ENCODE data around the gene ASTN2. TPM values are rescaled to one million over a fixed set of nuclear protein-coding genes. Genes with fewer than 3 reads are reported as not detected.

Gene ASTN2
- total and polyA plus RNA-seq, 2 experiments from 2014 or later = 7.0 to 24.6 TPM

DNA sequence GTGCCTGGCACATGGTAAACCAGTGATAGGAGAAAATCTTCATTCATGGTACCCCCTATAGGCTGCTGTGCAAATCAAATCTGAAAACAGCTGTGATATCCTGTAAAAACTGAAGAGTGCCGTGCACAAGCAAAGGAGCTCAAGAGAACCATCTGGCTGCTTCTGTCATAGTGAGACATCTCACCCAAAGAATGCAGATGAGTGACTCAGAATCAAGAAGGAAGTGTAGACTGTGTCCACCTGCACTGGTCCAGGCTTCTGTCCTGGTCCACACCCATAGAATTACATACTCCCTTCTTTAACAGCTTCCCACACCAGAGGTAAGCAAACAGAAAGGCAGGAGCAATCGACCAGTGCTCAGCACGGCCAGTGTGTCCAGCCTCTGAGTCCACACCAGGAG is 195.9 kb downstream of the ASTN2 start (continued):
- TF ChIP-seq, protein P1, sequence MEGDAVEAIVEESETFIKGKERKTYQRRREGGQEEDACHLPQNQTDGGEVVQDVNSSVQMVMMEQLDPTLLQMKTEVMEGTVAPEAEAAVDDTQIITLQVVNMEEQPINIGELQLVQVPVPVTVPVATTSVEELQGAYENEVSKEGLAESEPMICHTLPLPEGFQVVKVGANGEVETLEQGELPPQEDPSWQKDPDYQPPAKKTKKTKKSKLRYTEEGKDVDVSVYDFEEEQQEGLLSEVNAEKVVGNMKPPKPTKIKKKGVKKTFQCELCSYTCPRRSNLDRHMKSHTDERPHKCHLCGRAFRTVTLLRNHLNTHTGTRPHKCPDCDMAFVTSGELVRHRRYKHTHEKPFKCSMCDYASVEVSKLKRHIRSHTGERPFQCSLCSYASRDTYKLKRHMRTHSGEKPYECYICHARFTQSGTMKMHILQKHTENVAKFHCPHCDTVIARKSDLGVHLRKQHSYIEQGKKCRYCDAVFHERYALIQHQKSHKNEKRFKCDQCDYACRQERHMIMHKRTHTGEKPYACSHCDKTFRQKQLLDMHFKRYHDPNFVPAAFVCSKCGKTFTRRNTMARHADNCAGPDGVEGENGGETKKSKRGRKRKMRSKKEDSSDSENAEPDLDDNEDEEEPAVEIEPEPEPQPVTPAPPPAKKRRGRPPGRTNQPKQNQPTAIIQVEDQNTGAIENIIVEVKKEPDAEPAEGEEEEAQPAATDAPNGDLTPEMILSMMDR (conservative IDR thresholded peaks at IDR 0.05; ENCODE audit: low read depth in 2 of 2) = no peak
- no peak for TF ChIP-seq JUNB (IDR thresholded peaks at IDR 0.05; ENCODE audit: unreplicated experiment)
- no peak for TF ChIP-seq EZH2phosphoT487 (IDR thresholded peaks at IDR 0.05; ENCODE audit: unreplicated experiment)

DNA sequence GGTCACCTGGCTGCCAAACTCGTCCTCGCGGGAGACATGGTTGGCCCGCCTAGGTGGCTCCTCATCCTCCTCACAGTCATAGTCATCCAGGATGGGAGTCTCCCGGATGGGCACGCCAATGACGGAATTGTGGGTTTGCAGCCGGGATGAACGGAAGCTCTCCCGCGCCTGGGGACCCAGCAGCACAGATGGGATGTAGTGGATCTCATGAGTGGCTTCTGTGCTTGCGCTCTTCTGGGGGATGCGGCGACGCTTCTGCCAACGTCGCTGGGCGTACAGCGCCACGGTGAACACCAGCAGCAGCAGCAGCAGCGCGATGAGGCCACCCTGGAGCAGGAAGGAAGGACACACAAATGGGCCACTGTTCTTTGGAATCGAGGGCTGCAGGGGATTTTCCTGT is 200.4 kb downstream of the ASTN2 start:
- Histone ChIP-seq H3K79me2 (replicated peaks; ENCODE audit: insufficient read depth) (peaks cover 5% of the 10 kb centered on the region; the same call in 1 of the 2 replicates), H3K4me3 (no peak overlapping the region), H3K27me3 (ENCODE audit: insufficient read depth) (no peaks in the 10 kb centered on the region), H3K9me2 (ENCODE audit: insufficient read depth) (no peaks in the 10 kb centered on the region), H3K4me2 (no peak overlapping the region), H2AFZ (no peak overlapping the region), H4K20me1 (replicated peaks; ENCODE audit: insufficient read depth) (no peaks in the 10 kb centered on the region), H3F3A (replicated peaks; ENCODE audit: low read depth) (no peaks in the 10 kb centered on the region), H3K27ac (ENCODE audit: low read depth) (no peak overlapping the region), H3K4me1 (ENCODE audit: insufficient read depth) (no peaks in the 10 kb centered on the region), H3K36me3 (ENCODE audit: insufficient read depth) (no peaks in the 10 kb centered on the region)
- DNase-seq (ENCODE audit: low spot score) (no peak), ATAC-seq (no peak)
- H3K27me3 Mint-ChIP-seq (ENCODE audit: insufficient read depth, low read depth, poor library complexity) = no peaks in the 10 kb centered on the region
- no peak overlapping the region for H3K27ac Mint-ChIP-seq
- no peaks in the 10 kb centered on the region for H3K36me3 Mint-ChIP-seq (ENCODE audit: low read depth)
- no peak overlapping the region for H3K4me3 Mint-ChIP-seq
- H3K9me3 Mint-ChIP-seq = no peaks in the 10 kb centered on the region; the same call in 2 of the 3 replicates
- H3K4me1 Mint-ChIP-seq = peaks cover 13% of the 10 kb centered on the region
- TF ChIP-seq CREB1 (CRISPR knock-in tag; IDR thresholded peaks at IDR 0.05; ENCODE audit: low read depth) (no peak), POLR2AphosphoS5 (IDR thresholded peaks at IDR 0.05; ENCODE audit: low read depth) (no peak), ZNF331 (CRISPR knock-in tag; IDR thresholded peaks at IDR 0.05; ENCODE audit: low read depth) (no peak), NANOG (IDR thresholded peaks at IDR 0.05; ENCODE audit: borderline replicate concordance) (no peak), ZNF114 (CRISPR knock-in tag; IDR thresholded peaks at IDR 0.05) (no peak), JUNB (IDR thresholded peaks at IDR 0.05; ENCODE audit: unreplicated experiment) (no peak)
- TF ChIP-seq, protein P1 (conservative IDR thresholded peaks at IDR 0.05; ENCODE audit: low read depth in 2 of 2) = no peak
- TF ChIP-seq, protein P2, sequence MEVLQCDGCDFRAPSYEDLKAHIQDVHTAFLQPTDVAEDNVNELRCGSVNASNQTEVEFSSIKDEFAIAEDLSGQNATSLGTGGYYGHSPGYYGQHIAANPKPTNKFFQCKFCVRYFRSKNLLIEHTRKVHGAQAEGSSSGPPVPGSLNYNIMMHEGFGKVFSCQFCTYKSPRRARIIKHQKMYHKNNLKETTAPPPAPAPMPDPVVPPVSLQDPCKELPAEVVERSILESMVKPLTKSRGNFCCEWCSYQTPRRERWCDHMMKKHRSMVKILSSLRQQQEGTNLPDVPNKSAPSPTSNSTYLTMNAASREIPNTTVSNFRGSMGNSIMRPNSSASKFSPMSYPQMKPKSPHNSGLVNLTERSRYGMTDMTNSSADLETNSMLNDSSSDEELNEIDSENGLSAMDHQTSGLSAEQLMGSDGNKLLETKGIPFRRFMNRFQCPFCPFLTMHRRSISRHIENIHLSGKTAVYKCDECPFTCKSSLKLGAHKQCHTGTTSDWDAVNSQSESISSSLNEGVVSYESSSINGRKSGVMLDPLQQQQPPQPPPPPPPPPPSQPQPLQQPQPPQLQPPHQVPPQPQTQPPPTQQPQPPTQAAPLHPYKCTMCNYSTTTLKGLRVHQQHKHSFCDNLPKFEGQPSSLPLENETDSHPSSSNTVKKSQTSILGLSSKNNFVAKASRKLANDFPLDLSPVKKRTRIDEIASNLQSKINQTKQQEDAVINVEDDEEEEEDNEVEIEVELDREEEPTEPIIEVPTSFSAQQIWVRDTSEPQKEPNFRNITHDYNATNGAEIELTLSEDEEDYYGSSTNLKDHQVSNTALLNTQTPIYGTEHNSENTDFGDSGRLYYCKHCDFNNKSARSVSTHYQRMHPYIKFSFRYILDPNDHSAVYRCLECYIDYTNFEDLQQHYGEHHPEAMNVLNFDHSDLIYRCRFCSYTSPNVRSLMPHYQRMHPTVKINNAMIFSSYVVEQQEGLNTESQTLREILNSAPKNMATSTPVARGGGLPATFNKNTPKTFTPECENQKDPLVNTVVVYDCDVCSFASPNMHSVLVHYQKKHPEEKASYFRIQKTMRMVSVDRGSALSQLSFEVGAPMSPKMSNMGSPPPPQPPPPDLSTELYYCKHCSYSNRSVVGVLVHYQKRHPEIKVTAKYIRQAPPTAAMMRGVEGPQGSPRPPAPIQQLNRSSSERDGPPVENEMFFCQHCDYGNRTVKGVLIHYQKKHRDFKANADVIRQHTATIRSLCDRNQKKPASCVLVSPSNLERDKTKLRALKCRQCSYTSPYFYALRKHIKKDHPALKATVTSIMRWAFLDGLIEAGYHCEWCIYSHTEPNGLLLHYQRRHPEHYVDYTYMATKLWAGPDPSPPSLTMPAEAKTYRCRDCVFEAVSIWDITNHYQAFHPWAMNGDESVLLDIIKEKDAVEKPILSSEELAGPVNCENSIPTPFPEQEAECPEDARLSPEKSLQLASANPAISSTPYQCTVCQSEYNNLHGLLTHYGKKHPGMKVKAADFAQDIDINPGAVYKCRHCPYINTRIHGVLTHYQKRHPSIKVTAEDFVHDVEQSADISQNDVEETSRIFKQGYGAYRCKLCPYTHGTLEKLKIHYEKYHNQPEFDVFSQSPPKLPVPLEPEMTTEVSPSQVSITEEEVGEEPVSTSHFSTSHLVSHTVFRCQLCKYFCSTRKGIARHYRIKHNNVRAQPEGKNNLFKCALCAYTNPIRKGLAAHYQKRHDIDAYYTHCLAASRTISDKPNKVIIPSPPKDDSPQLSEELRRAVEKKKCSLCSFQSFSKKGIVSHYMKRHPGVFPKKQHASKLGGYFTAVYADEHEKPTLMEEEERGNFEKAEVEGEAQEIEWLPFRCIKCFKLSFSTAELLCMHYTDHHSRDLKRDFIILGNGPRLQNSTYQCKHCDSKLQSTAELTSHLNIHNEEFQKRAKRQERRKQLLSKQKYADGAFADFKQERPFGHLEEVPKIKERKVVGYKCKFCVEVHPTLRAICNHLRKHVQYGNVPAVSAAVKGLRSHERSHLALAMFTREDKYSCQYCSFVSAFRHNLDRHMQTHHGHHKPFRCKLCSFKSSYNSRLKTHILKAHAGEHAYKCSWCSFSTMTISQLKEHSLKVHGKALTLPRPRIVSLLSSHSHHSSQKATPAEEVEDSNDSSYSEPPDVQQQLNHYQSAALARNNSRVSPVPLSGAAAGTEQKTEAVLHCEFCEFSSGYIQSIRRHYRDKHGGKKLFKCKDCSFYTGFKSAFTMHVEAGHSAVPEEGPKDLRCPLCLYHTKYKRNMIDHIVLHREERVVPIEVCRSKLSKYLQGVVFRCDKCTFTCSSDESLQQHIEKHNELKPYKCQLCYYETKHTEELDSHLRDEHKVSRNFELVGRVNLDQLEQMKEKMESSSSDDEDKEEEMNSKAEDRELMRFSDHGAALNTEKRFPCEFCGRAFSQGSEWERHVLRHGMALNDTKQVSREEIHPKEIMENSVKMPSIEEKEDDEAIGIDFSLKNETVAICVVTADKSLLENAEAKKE (CRISPR knock-in tag; IDR thresholded peaks at IDR 0.05) = no peak
- TF ChIP-seq, protein P3, sequence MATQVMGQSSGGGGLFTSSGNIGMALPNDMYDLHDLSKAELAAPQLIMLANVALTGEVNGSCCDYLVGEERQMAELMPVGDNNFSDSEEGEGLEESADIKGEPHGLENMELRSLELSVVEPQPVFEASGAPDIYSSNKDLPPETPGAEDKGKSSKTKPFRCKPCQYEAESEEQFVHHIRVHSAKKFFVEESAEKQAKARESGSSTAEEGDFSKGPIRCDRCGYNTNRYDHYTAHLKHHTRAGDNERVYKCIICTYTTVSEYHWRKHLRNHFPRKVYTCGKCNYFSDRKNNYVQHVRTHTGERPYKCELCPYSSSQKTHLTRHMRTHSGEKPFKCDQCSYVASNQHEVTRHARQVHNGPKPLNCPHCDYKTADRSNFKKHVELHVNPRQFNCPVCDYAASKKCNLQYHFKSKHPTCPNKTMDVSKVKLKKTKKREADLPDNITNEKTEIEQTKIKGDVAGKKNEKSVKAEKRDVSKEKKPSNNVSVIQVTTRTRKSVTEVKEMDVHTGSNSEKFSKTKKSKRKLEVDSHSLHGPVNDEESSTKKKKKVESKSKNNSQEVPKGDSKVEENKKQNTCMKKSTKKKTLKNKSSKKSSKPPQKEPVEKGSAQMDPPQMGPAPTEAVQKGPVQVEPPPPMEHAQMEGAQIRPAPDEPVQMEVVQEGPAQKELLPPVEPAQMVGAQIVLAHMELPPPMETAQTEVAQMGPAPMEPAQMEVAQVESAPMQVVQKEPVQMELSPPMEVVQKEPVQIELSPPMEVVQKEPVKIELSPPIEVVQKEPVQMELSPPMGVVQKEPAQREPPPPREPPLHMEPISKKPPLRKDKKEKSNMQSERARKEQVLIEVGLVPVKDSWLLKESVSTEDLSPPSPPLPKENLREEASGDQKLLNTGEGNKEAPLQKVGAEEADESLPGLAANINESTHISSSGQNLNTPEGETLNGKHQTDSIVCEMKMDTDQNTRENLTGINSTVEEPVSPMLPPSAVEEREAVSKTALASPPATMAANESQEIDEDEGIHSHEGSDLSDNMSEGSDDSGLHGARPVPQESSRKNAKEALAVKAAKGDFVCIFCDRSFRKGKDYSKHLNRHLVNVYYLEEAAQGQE (IDR thresholded peaks at IDR 0.05; ENCODE audit: unreplicated experiment) = no peak

All from GM23338 (cell line).